Skeletal muscle tissue (tissue), 4 donors: ENCODE results near the gene ARHGAP26. TPM values are rescaled to one million over a fixed set of nuclear protein-coding genes. Genes with fewer than 3 reads are reported as not detected.
A peak's percentile ranks its signal among the peaks of the same experiment; 100 is the strongest.
"Not testable (repeated sequence)": the region's sequence is repeated elsewhere in the genome, so short reads cannot be mapped to it uniquely, and the experiment has no call there.

Experiments used
- H3K27ac ChIP-seq: one replicate; pipeline ENCODE4 v1.7.0; 2013; ENCODE audit warnings: mild to moderate bottlenecking, low read depth, low read length, inconsistent platforms
- H3K27me3 ChIP-seq, 3 donors: one replicate each; pipeline ENCODE4 v1.7.0; 2013; ENCODE audit warnings: low read length in 3 of 3; ENCODE audit not compliant: control insufficient read depth in 3 of 3, insufficient read depth in 3 of 3
- H3K36me3 ChIP-seq, 3 donors: one replicate each; pipeline ENCODE4 v1.7.0; 2013; ENCODE audit warnings: low read length in 3 of 3; ENCODE audit not compliant: control insufficient read depth in 3 of 3, insufficient read depth in 3 of 3
- H3K4me1 ChIP-seq, 3 donors: one replicate each; pipeline ENCODE4 v1.7.0; 2013; ENCODE audit warnings: low read length in 3 of 3, mild to moderate bottlenecking in 3 of 3; ENCODE audit not compliant: control insufficient read depth in 3 of 3, insufficient read depth in 3 of 3
- H3K4me3 ChIP-seq, 3 donors: one replicate each; pipeline ENCODE4 v1.7.0; 2013; ENCODE audit warnings: low read length in 3 of 3
- H3K9ac ChIP-seq, 3 donors: one replicate each; pipeline ENCODE4 v1.7.0; 2013; ENCODE audit warnings: low read length in 3 of 3, mild to moderate bottlenecking in 3 of 3, moderate library complexity in 2 of 3, low read depth in 1 of 3
- H3K9me3 ChIP-seq, 3 donors: one replicate each; pipeline ENCODE4 v1.7.0; 2013; ENCODE audit warnings: low read length in 3 of 3; ENCODE audit not compliant: control insufficient read depth in 3 of 3
- total RNA-seq: library from RNA; depleted of rRNA; stranded (reverse); fragments of >200 nt; gene quantifications from one replicate; pipeline ENCODE4 v1.2.3, GENCODE V29; 2014
- donor health status: Osteomylitis.

The ARHGAP26 gene
- total RNA-seq, 1 donor from 2014 or later, result 28.7 TPM

DNA sequence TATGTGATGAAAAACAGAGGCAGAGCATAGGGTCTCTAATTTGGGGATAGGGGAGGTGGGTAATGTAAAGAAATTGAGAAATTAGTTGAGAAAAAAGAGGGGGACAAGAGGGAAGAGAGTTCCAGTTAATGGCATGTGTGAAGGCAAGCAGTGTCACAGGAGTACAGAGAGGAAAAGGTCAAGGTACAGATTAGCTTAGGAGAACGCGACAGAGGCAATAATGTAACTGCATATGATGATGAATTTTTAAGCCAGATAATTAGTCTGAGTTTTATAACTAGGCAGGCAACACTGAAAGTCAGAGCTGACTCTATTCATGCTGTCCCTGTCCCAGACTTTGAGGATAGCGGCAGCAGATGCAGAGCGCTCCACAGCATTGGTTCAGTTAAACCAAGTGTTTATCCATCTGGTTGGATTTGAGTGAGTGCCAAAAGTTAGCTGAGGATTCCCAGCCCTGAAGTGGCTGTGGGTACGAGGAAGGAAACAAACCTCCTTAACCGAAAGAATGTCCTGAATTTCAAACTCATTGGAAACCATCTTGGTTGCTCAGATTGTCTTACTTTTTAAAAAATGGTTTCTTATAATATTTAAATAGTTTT, 315.2 kb downstream of the ARHGAP26 start:
- no peak overlapping the region for H3K9ac ChIP-seq
- no peak overlapping the region for H3K4me3 ChIP-seq
- peaks cover 9 to 12% (median 9%) of the 10 kb centered on the region in 3 donors for H3K4me1 ChIP-seq
- H3K36me3 ChIP-seq, result no peaks in the 10 kb centered on the region
- H3K9me3 ChIP-seq, result no peaks in the 10 kb centered on the region
- no peaks in the 10 kb centered on the region for H3K27me3 ChIP-seq
- H3K27ac ChIP-seq, result peak overlapping the region; percentile 68

DNA sequence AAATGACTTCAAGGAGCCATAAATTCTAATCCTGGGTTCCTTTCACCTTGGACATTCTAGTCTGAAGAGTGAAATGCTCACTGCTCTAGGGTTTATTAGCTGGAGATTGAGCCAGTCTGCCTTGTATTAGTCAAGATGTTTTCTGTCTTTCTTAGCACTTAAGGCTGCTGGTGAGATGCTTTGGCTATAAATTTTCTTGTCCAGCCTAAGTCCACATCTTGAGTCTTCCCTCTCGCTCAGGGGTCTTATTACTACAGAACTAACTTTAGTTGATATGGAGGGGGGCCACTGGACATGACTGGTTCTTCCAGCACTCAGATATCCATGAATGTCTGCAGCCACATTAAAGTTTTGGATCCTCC, 316.4 kb downstream of the ARHGAP26 start:
- Histone ChIP-seq H3K4me1 (peaks cover 9 to 12% (median 9%) of the 10 kb centered on the region in 3 donors), H3K27ac (no peak overlapping the region), H3K4me3 (no peak overlapping the region)

DNA sequence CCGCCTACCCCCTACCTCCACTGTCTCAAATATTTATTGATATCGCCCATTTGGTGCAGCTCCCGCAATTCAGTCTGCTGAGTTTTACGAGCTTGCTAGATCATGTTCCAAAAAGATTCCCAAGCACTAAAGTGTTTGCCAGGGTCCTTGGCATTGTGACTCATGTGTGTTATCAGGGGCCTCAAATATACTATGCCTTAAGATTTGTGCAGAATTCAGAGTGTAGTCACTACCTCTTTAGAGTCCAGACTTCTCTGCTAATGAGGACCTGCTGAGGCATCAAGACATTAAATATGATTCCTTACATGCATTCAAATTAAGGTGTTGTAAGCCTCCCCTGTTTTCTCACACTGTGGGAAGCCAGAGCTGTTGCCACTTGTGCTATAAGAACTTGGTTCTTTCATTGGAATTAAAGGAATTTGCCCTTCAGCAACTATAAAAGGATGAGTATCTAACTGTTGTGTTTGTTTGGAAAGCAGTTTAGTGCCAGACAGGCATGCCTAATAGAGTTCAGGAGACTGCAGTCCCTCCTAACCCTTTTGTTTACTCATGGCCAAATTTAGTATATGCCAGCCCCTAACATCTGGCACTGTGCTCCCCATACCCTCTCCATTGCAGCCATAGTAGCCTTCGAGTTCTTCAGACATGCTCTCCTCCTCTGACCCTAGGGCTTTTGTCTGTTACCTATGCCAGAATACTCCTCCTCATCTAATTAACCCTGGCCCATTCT, 316.9 kb downstream of the ARHGAP26 start:
- no peaks in the 10 kb centered on the region for H3K27me3 ChIP-seq
- no peak overlapping the region for H3K27ac ChIP-seq
- H3K9me3 ChIP-seq, result no peaks in the 10 kb centered on the region
- H3K9ac ChIP-seq, result no peak overlapping the region
- H3K4me3 ChIP-seq, result no peak overlapping the region
- peaks cover 9 to 12% (median 9%) of the 10 kb centered on the region in 3 donors for H3K4me1 ChIP-seq
- no peaks in the 10 kb centered on the region for H3K36me3 ChIP-seq

More for the DNA sequence above, 316.4 kb downstream of the ARHGAP26 start:
- Histone ChIP-seq H3K9me3 (no peaks in the 10 kb centered on the region), H3K36me3 (no peaks in the 10 kb centered on the region), H3K9ac (no peak overlapping the region), H3K27me3 (no peaks in the 10 kb centered on the region)

DNA sequence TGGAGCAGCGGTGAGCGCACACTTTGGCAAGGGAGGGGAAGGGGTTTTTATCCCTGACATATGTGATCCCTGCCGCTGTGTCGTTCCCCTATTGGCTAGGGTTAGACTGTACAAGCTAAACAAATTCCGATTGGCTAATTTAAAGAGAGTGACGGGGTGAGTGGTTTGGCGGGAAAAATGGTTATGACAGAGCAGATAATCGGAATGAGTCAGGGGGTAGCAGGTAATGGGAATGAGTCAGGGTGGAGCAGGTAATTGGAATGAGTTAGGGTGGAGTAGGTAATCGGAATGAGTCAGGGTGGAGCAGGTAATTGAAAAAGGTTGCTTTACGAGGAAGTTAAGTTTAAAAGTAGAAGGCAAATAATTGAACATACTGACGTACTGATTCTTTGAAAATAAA, 318.5 kb downstream of the ARHGAP26 start:
- H3K27ac ChIP-seq, H3K4me3 ChIP-seq, H3K27me3 ChIP-seq, H3K9me3 ChIP-seq, H3K36me3 ChIP-seq, H3K9ac ChIP-seq: not testable (repeated sequence)
- H3K4me1 ChIP-seq, result peaks cover 9 to 12% (median 9%) of the 10 kb centered on the region in 3 donors

DNA sequence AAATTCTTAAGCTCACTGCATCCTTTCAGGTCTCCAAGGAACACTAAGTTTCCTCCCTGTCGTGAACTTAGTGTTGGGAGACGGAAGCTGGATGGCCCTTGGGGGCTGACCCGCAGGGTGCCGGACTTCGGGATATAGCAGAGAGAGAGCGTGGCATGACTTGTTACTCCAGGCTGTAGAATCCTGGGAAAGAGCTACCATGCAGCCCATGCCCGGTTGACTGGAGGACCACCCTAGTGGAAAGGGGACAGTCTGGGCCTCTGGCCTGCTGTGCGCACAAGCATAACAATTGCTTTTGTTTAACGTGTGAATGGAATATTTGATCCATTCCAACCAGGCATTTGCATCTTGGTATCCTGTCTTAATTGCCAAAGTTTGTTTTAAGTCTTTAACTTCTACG, 319.9 kb downstream of the ARHGAP26 start:
- not testable (repeated sequence) for H3K4me1 ChIP-seq, H3K27me3 ChIP-seq, H3K4me3 ChIP-seq, H3K9me3 ChIP-seq, H3K27ac ChIP-seq, H3K9ac ChIP-seq, H3K36me3 ChIP-seq

GRCh38 chr5:143092711-143093451, 322.7 kb downstream of the ARHGAP26 start:
- H3K9ac ChIP-seq, H3K4me3 ChIP-seq: not testable (repeated sequence)

GRCh38 chr5:143093452-143094086, 323.4 kb downstream of the ARHGAP26 start:
- H3K27ac ChIP-seq, result no peak overlapping the region
- H3K9ac ChIP-seq, result no peak overlapping the region
- H3K27me3 ChIP-seq, result no peaks in the 10 kb centered on the region
- no peak overlapping the region for H3K4me3 ChIP-seq
- no peaks in the 10 kb centered on the region for H3K9me3 ChIP-seq
- no peaks in the 10 kb centered on the region for H3K36me3 ChIP-seq
- no peaks in the 10 kb centered on the region for H3K4me1 ChIP-seq

More at GRCh38 chr5:143092711-143093451, 322.7 kb downstream of the ARHGAP26 start:
- not testable (repeated sequence) for H3K9me3 ChIP-seq, H3K4me1 ChIP-seq, H3K27me3 ChIP-seq, H3K27ac ChIP-seq, H3K36me3 ChIP-seq

- Histone ChIP-seq H3K9ac (no peak overlapping the region), H3K27me3 (no peaks in the 10 kb centered on the region), H3K4me1 (no peaks in the 10 kb centered on the region), H3K27ac (no peak overlapping the region), H3K9me3 (no peaks in the 10 kb centered on the region), H3K36me3 (no peaks in the 10 kb centered on the region), H3K4me3 (peak overlapping the region in 1 of 3 donors; percentile 51)
Observed at GRCh38 chr5:143094087-143094521, 323.9 kb downstream of the ARHGAP26 start.

DNA sequence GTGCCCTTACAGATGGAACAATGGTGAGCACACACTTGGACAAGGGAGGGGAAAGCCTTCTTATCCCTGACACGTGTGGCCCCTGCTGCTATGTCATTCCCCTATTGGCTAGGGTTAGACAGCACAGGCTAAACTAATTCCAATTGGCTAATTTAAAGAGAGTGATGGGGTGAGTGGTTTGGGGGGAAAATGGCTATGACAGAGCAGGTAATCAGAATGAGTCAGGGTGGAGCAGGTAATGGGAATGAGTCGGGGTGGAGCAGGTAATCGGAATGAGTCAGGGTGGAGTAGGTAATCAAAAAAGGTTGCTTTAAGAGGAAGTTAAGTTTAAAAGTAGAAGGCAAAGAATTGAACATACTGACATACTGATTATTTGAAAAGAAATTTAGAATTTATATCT, 324.4 kb downstream of the ARHGAP26 start:
- not testable (repeated sequence) for H3K9me3 ChIP-seq, H3K36me3 ChIP-seq, H3K27me3 ChIP-seq, H3K9ac ChIP-seq, H3K4me3 ChIP-seq, H3K4me1 ChIP-seq, H3K27ac ChIP-seq

- no peak overlapping the region for H3K27ac ChIP-seq
- H3K4me3 ChIP-seq, result no peak overlapping the region
- no peaks in the 10 kb centered on the region for H3K9me3 ChIP-seq
- no peaks in the 10 kb centered on the region for H3K36me3 ChIP-seq
- H3K4me1 ChIP-seq, result peaks cover 0 to 15% (median 6%) of the 10 kb centered on the region in 3 donors
- no peak overlapping the region for H3K9ac ChIP-seq
- H3K27me3 ChIP-seq, result no peaks in the 10 kb centered on the region
Observed at GRCh38 chr5:143101121-143101520, 330.9 kb downstream of the ARHGAP26 start.
